Measurements from ENCODE around the gene NRG3. TPM values are rescaled to one million over a fixed set of nuclear protein-coding genes. Genes with fewer than 3 reads are reported as not detected.

The NRG3 gene
- total RNA-seq, 2 experiments from 2014 or later, result not detected

DNA sequence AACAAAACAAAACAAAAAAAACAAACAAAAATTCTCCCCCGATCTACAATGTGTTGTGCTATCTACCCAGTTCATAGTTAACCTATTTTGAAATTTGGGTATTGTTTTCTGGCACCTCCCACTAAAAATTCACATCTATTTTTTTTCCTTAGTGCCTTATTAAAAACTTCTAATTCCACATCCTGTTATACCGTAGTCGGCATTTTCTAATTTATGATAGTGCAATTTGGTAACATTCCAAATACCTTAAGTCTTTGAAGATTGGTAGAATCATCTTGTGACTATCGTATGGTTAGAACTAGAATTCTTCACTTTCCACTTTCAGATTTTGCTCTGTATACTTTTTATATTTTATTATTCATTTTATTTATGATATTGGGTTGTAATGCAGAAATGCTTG, 4.5 kb upstream of the NRG3 start:
- no TSS peak for BruUV-seq (replicated peaks)
- DNase-seq (ENCODE audit: low spot score), result no peak
- Histone ChIP-seq H3K4me2 (ENCODE audit: low read length) (no peak overlapping the region), H3K9me3 (ENCODE audit: low read length) (no peaks in the 10 kb centered on the region), H3K9me2 (ENCODE audit: insufficient read depth, low read length) (no peaks in the 10 kb centered on the region), H3K4me3 (ENCODE audit: low read depth, low read length, poor library complexity, severe bottlenecking) (no peak overlapping the region), H3K36me3 (ENCODE audit: insufficient read depth, low read length) (no peaks in the 10 kb centered on the region), H4K20me1 (ENCODE audit: insufficient read depth, low read length) (no peaks in the 10 kb centered on the region), H3K27ac (ENCODE audit: low read depth, low read length, poor library complexity, severe bottlenecking) (no peak overlapping the region), H3K79me2 (ENCODE audit: insufficient read depth, low read depth, low read length) (no peaks in the 10 kb centered on the region), H3K4me1 (ENCODE audit: insufficient read depth, low read length, poor library complexity, severe bottlenecking) (no peaks in the 10 kb centered on the region), H2AFZ (ENCODE audit: low read length) (no peak overlapping the region)
- intact Hi-C loops (cut with micrococcal nuclease; ENCODE audit: unreplicated experiment), result no loop called here
- TF ChIP-seq CTCF (conservative IDR thresholded peaks at IDR 0.05; ENCODE audit: low read length), result no peak
- no peak for TF ChIP-seq EZH2phosphoT487 (IDR thresholded peaks at IDR 0.05; ENCODE audit: borderline replicate concordance, low read depth, low read length)
- POLR2A ChIA-PET, result no interaction called here
- CTCF ChIA-PET (ENCODE audit: unreplicated experiment), result no interaction called here

GRCh38 chr10:81871558-81871957, 3.4 kb upstream of the NRG3 start:
- no peak overlapping the region for H3K4me3 ChIP-seq (ENCODE audit: low read depth, low read length, poor library complexity, severe bottlenecking)
- CTCF ChIA-PET (ENCODE audit: unreplicated experiment), result no interaction called here
- intact Hi-C loops (cut with micrococcal nuclease; ENCODE audit: unreplicated experiment), result no loop called here
- no peak for DNase-seq (ENCODE audit: low spot score)
- no peaks in the 10 kb centered on the region for H3K79me2 ChIP-seq (ENCODE audit: insufficient read depth, low read depth, low read length)
- H3K4me2 ChIP-seq (ENCODE audit: low read length), result no peak overlapping the region
- H3K9me2 ChIP-seq (ENCODE audit: insufficient read depth, low read length), result no peaks in the 10 kb centered on the region
- POLR2A ChIA-PET, result interaction anchor here (0.9 kb wide), 1 partner anchor 38 kb away, joined by 3 read pairs; no protein-coding TSS in a partner anchor
- H3K9me3 ChIP-seq (ENCODE audit: low read length), result no peaks in the 10 kb centered on the region
- BruUV-seq (replicated peaks), result no TSS peak
- no peaks in the 10 kb centered on the region for H3K36me3 ChIP-seq (ENCODE audit: insufficient read depth, low read length)
- no peak overlapping the region for H3K27ac ChIP-seq (ENCODE audit: low read depth, low read length, poor library complexity, severe bottlenecking)
- H4K20me1 ChIP-seq (ENCODE audit: insufficient read depth, low read length), result no peaks in the 10 kb centered on the region
- H3K4me1 ChIP-seq (ENCODE audit: insufficient read depth, low read length, poor library complexity, severe bottlenecking), result no peaks in the 10 kb centered on the region
- TF ChIP-seq CTCF (conservative IDR thresholded peaks at IDR 0.05; ENCODE audit: low read length), result no peak
- TF ChIP-seq EZH2phosphoT487 (IDR thresholded peaks at IDR 0.05; ENCODE audit: borderline replicate concordance, low read depth, low read length), result no peak
- H2AFZ ChIP-seq (ENCODE audit: low read length), result no peak overlapping the region

GRCh38 chr10:81872206-81872862, 2.7 kb upstream of the NRG3 start:
- intact Hi-C loops (cut with micrococcal nuclease; ENCODE audit: unreplicated experiment), result no loop called here
- Histone ChIP-seq H3K4me3 (ENCODE audit: low read depth, low read length, poor library complexity, severe bottlenecking) (no peak overlapping the region), H2AFZ (ENCODE audit: low read length) (no peak overlapping the region), H3K4me1 (ENCODE audit: insufficient read depth, low read length, poor library complexity, severe bottlenecking) (no peaks in the 10 kb centered on the region), H4K20me1 (ENCODE audit: insufficient read depth, low read length) (no peaks in the 10 kb centered on the region), H3K4me2 (ENCODE audit: low read length) (no peak overlapping the region), H3K36me3 (ENCODE audit: insufficient read depth, low read length) (no peaks in the 10 kb centered on the region), H3K79me2 (ENCODE audit: insufficient read depth, low read depth, low read length) (no peaks in the 10 kb centered on the region), H3K9me3 (ENCODE audit: low read length) (no peaks in the 10 kb centered on the region), H3K9me2 (ENCODE audit: insufficient read depth, low read length) (no peaks in the 10 kb centered on the region), H3K27ac (ENCODE audit: low read depth, low read length, poor library complexity, severe bottlenecking) (no peak overlapping the region)
- POLR2A ChIA-PET, result interaction anchor here (0.9 to 1.4 kb wide), 2 partner anchors 10 to 39 kb away, joined by 3 to 4 read pairs; no protein-coding TSS in a partner anchor
- BruUV-seq (replicated peaks), result no TSS peak
- TF ChIP-seq EZH2phosphoT487 (IDR thresholded peaks at IDR 0.05; ENCODE audit: borderline replicate concordance, low read depth, low read length) (no peak), CTCF (conservative IDR thresholded peaks at IDR 0.05; ENCODE audit: low read length) (no peak)
- no peak for DNase-seq (ENCODE audit: low spot score)
- CTCF ChIA-PET (ENCODE audit: unreplicated experiment), result no interaction called here
